ENCODE data around the gene MAOB. TPM values are rescaled to one million over a fixed set of nuclear protein-coding genes. Genes with fewer than 3 reads are reported as not detected.

Gene MAOB
- total RNA-seq, 1 experiment from 2014 or later, result not detected

DNA sequence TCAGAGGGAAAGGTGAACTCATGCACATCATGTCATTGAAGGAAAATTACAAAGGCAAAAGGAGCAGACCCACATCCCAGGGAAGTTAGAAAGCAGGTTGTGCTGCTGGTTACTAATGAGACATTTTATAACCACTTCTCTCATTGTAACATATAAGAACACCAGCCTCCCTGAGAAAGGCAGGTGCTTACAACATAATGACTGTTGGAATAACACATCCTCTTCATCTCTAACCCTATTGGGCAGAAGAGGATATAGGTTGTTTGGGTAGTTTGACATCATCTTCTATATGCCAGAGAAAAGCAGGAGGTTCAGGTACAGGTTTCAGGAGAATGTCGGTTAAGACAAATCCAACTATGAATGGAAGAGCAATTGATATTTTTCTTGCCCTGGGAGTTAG lies 148.6 kb downstream of the MAOB start:
- no peaks in the 10 kb centered on the region for H3K9me3 ChIP-seq (ENCODE audit: low read length)
- no peaks in the 10 kb centered on the region for H3K9me2 ChIP-seq (replicated peaks; ENCODE audit: low read length)
- no peaks in the 10 kb centered on the region for H3K36me3 ChIP-seq (ENCODE audit: low read depth, low read length)
- no peaks in the 10 kb centered on the region for H3K79me2 ChIP-seq (ENCODE audit: low read length)
- H3F3A ChIP-seq (ENCODE audit: low read length, unreplicated experiment), result no peaks in the 10 kb centered on the region
- no TSS peak for BruUV-seq (replicated peaks)
- H3K9ac ChIP-seq (ENCODE audit: low read length), result no peak overlapping the region
- H3K4me1 ChIP-seq (ENCODE audit: insufficient read depth, low read length), result peaks cover 4% of the 10 kb centered on the region; the same call in 1 of the 2 replicates
- H3K4me2 ChIP-seq (ENCODE audit: low read length), result no peak overlapping the region
- H3K27me3 ChIP-seq (ENCODE audit: low read length), result no peaks in the 10 kb centered on the region
- TF ChIP-seq, protein P1, sequence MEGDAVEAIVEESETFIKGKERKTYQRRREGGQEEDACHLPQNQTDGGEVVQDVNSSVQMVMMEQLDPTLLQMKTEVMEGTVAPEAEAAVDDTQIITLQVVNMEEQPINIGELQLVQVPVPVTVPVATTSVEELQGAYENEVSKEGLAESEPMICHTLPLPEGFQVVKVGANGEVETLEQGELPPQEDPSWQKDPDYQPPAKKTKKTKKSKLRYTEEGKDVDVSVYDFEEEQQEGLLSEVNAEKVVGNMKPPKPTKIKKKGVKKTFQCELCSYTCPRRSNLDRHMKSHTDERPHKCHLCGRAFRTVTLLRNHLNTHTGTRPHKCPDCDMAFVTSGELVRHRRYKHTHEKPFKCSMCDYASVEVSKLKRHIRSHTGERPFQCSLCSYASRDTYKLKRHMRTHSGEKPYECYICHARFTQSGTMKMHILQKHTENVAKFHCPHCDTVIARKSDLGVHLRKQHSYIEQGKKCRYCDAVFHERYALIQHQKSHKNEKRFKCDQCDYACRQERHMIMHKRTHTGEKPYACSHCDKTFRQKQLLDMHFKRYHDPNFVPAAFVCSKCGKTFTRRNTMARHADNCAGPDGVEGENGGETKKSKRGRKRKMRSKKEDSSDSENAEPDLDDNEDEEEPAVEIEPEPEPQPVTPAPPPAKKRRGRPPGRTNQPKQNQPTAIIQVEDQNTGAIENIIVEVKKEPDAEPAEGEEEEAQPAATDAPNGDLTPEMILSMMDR (conservative IDR thresholded peaks at IDR 0.05; ENCODE audit: low read depth, low read length), result no peak
- TF ChIP-seq EZH2 (IDR thresholded peaks at IDR 0.05; ENCODE audit: low read length, unreplicated experiment) (no peak), EZH2phosphoT487 (IDR thresholded peaks at IDR 0.05; ENCODE audit: borderline replicate concordance, low read length) (no peak)
- no peak overlapping the region for H3K27ac ChIP-seq (ENCODE audit: low read length)
- H2AFZ ChIP-seq (ENCODE audit: low read length), result no peak overlapping the region
- intact Hi-C loops (cut with micrococcal nuclease), result no loop called here
- no peak overlapping the region for H3K4me3 ChIP-seq (ENCODE audit: low read length)
- ChIA-PET CTCF (no interaction called here), POLR2A (ENCODE audit: unreplicated experiment) (no interaction called here)
- DNase-seq (no peak), ATAC-seq (no peak)
- no peaks in the 10 kb centered on the region for H4K20me1 ChIP-seq (ENCODE audit: low read length)

- Histone ChIP-seq H3K27ac (ENCODE audit: low read length) (no peak overlapping the region), H3K9me3 (ENCODE audit: low read length) (no peaks in the 10 kb centered on the region), H3K9me2 (replicated peaks; ENCODE audit: low read length) (no peaks in the 10 kb centered on the region), H3K4me3 (ENCODE audit: low read length) (no peak overlapping the region), H3K27me3 (ENCODE audit: low read length) (no peaks in the 10 kb centered on the region), H3K4me1 (ENCODE audit: insufficient read depth, low read length) (peaks cover 1% of the 10 kb centered on the region; the same call in 1 of the 2 replicates), H3K79me2 (ENCODE audit: low read length) (no peaks in the 10 kb centered on the region), H3K4me2 (ENCODE audit: low read length) (no peak overlapping the region), H3K9ac (ENCODE audit: low read length) (no peak overlapping the region), H4K20me1 (ENCODE audit: low read length) (no peaks in the 10 kb centered on the region), H3F3A (ENCODE audit: low read length, unreplicated experiment) (no peaks in the 10 kb centered on the region), H2AFZ (ENCODE audit: low read length) (no peak overlapping the region), H3K36me3 (ENCODE audit: low read depth, low read length) (no peaks in the 10 kb centered on the region)
- intact Hi-C loops (cut with micrococcal nuclease), result no loop called here
- no peak for DNase-seq
- TF ChIP-seq EZH2phosphoT487 (IDR thresholded peaks at IDR 0.05; ENCODE audit: borderline replicate concordance, low read length) (no peak), EZH2 (IDR thresholded peaks at IDR 0.05; ENCODE audit: low read length, unreplicated experiment) (no peak)
- TF ChIP-seq, protein P1 (conservative IDR thresholded peaks at IDR 0.05; ENCODE audit: low read depth, low read length), result no peak
- POLR2A ChIA-PET (ENCODE audit: unreplicated experiment), result no interaction called here
- no TSS peak for BruUV-seq (replicated peaks)
- no peak for ATAC-seq
- CTCF ChIA-PET, result no interaction called here
Observed at GRCh38 chrX:43731086-43731485, 151.2 kb downstream of the MAOB start.

- no peaks in the 10 kb centered on the region for H3K9me3 ChIP-seq (ENCODE audit: low read length)
- CTCF ChIA-PET, result no interaction called here
- H3K4me2 ChIP-seq (ENCODE audit: low read length), result no peak overlapping the region
- no peaks in the 10 kb centered on the region for H3K36me3 ChIP-seq (ENCODE audit: low read depth, low read length)
- H3K9me2 ChIP-seq (replicated peaks; ENCODE audit: low read length), result no peaks in the 10 kb centered on the region
- TF ChIP-seq EZH2phosphoT487 (IDR thresholded peaks at IDR 0.05; ENCODE audit: borderline replicate concordance, low read length) (no peak), EZH2 (IDR thresholded peaks at IDR 0.05; ENCODE audit: low read length, unreplicated experiment) (no peak)
- TF ChIP-seq, protein P1 (conservative IDR thresholded peaks at IDR 0.05; ENCODE audit: low read depth, low read length), result no peak
- no TSS peak for BruUV-seq (replicated peaks)
- H3K4me3 ChIP-seq (ENCODE audit: low read length), result no peak overlapping the region
- H4K20me1 ChIP-seq (ENCODE audit: low read length), result no peaks in the 10 kb centered on the region
- H3F3A ChIP-seq (ENCODE audit: low read length, unreplicated experiment), result no peaks in the 10 kb centered on the region
- no peak for DNase-seq
- no peaks in the 10 kb centered on the region for H3K79me2 ChIP-seq (ENCODE audit: low read length)
- H3K27ac ChIP-seq (ENCODE audit: low read length), result no peak overlapping the region
- no peaks in the 10 kb centered on the region for H3K27me3 ChIP-seq (ENCODE audit: low read length)
- H3K9ac ChIP-seq (ENCODE audit: low read length), result no peak overlapping the region
- H3K4me1 ChIP-seq (ENCODE audit: insufficient read depth, low read length), result no peaks in the 10 kb centered on the region
- no peak for ATAC-seq
- POLR2A ChIA-PET (ENCODE audit: unreplicated experiment), result no interaction called here
- intact Hi-C loops (cut with micrococcal nuclease), result no loop called here
- H2AFZ ChIP-seq (ENCODE audit: low read length), result no peak overlapping the region
Observed at GRCh38 chrX:43728966-43729365, 153.3 kb downstream of the MAOB start.

Data from PC-3 (cell line).